HCEC 1CT (cell line): ENCODE measurements around the gene CBLC.
"Not testable (repeated sequence)": the region's sequence is repeated elsewhere in the genome, so short reads cannot be mapped to it uniquely, and the experiment has no call there.

Experiments used
- DNase-seq: peaks from one replicate; pipeline ENCODE4 v3.0.0-alpha.2; 2017

Gene CBLC

DNA sequence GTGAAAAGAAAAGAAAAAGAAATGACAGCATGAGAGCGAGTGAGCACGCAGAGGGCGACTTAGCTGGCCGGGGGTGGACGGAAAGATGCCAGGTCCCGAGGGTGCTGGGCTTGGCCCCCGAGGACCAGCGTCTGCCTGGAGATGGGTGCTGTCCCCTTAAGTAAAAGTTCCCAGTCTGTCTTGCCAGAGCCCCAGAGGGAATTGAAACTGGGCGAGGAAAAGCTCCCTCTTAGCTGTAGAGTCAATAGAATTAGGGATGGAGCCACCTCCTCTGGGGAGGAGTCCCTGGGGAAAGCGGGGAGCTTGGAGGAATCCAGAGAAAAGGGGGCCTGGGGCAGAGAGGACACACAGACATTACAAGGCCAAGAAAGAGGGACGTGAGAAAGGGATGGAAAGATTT is 44.5 kb downstream of the CBLC start:
- no peak for DNase-seq

DNA sequence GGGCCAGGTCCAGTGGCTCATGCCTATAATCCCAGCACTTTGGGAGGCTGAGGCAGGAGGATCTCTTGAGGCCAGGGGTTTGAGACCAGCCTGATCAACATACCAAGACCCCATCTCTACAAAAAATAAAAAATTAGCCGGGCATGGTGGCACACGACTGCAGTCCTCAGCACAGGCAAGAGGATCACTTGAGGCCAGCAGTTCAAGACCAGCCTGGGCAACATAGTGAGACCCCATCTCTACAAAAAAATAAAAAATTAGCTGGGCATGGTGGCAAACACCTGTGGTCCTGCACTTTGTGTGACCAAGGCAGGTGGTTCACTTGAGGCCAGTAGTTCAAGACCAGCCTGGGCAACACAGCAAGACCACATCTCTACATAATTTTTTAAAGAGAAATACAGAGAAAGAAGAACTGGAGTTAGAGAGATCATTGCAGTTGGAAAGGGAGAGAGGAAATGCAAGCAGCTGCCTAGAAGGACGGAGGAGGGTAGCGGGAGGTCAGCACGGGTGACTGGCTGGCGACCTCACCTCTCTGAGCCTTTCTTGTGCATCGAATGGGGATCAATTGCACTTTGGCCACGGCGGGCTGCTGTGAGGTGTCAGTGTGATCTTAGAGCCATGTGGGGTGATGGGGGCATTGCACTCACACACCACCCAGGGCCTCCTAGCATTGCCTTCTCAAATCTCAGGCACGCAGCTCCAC is 45.1 kb downstream of the CBLC start:
- DNase-seq: no peak

GRCh38 chr19:44823373-44823698 is 45.6 kb downstream of the CBLC start:
- DNase-seq: no peak

DNA sequence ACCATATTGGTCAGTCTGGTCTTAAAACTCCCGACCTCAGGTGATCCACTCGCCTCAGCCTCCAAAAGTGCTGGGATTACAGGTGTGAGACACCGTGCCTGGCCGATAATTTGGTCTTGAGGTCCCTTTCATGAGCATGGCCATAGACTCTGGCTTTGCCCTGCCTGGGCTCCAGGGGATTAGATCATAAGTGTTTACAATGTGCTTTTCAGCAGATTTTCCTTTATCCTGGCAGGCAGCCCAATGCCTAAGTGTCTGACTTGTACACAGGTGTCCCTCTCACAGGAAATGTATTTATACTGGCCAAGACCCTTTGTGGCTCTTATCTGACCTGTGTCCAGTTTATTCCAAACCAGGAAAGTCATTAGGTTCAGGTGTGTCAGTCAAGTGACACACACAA is 47.1 kb downstream of the CBLC start:
- no peak for DNase-seq

GRCh38 chr19:44832875-44833274 is 55.2 kb downstream of the CBLC start:
- DNase-seq: peak; percentile 57

DNA sequence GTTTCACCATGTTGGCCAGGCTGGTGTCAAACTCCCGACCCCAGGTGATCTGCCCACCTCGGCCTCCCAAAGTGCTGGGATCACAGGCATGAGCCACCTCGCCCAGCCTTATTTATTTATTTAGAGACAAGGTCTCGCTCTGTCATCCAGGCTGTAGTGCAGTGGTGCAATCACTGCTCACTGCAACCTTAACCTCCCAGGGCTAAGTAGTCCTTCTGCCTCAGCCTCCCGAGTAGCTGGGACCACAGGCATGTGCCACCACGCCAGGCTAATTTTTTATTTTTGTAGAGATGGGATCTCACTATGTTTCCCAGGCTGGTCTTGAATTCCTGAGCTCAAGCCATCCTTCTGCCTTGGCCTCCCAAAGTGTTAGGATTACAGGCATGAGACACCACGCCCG is 56.7 kb downstream of the CBLC start:
- not testable (repeated sequence) for DNase-seq

DNA sequence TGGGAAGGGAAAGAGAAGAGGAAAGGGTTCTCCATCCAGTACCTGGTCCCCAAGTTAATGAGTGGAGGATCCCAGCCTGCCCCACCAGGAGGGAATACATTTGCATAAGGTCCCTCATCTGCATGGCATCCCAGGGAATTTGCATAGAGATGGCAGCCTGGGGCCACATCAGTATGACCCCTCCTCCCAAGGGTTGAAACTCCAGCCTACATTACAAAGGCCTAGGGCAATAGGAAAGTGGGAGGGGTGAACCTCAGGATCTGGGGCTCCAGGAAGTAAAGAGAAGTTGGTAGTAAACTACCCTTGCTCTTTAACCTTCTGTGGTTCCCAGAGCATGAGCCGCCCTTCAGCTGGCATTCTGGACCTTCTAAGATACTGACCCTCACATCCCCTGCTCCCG is 61.6 kb downstream of the CBLC start:
- DNase-seq: no peak

GRCh38 chr19:44840811-44841210 is 63.1 kb downstream of the CBLC start:
- no peak for DNase-seq

DNA sequence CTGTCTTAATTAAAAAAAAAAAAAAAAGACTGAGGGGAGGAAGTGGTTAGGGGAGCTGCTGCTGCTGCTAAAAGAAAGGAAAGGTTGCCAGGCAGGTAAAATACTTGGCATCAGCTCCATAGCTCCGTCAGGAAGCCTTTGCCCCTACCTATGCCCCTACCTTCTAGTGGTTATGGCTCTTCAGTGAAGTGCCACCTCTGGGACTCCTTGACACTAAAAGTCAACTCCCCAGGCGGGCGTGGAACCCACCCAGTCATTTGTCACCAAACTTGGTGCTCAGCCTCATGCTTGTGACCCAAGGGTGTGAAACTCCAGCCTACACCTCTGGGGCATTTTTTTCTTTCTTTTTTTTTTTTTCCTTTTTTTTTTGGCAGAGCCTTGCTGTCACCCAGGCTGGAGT is 63.5 kb downstream of the CBLC start:
- DNase-seq: no peak

GRCh38 chr19:44845286-44845611 is 67.6 kb downstream of the CBLC start:
- DNase-seq: no peak

GRCh38 chr19:44845612-44846454 is 68.1 kb downstream of the CBLC start, which contains the start of gene NECTIN2:
TSS of gene NECTIN2 (plus strand) at chr19:44846297. CDS start at chr19:44846526, 229 bp downstream.
- DNase-seq: peak; percentile 95

DNA sequence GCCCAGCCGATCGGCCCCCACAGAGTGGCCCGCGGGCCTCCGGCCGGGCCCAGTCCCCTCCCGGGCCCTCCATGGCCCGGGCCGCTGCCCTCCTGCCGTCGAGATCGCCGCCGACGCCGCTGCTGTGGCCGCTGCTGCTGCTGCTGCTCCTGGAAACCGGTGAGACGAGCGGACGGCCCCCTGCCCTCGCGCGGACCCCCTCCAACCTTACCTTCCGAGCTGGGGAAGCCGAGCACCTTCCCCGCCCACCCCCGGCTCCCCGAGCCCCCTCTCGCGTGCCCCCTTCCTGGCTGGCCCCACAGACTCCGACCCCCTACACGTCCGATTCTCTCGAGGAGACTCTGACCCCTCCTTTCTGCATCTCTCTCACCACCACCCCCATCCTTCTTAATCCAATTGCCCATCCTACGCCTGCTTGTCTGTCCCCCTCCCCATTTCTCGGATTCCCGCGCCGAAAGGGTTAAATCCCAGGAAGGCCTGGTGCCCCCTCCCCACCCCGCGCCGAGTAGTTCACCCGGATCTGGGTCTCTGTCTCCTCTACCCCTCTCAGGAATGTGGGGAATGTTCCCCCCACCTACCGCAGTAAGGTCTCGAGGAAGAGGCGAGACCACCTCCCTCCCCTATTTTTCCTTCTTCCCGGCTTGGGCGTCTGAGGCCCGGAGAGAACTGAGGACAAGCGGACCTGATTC is 68.9 kb downstream of the CBLC start:
- no peak for DNase-seq

DNA sequence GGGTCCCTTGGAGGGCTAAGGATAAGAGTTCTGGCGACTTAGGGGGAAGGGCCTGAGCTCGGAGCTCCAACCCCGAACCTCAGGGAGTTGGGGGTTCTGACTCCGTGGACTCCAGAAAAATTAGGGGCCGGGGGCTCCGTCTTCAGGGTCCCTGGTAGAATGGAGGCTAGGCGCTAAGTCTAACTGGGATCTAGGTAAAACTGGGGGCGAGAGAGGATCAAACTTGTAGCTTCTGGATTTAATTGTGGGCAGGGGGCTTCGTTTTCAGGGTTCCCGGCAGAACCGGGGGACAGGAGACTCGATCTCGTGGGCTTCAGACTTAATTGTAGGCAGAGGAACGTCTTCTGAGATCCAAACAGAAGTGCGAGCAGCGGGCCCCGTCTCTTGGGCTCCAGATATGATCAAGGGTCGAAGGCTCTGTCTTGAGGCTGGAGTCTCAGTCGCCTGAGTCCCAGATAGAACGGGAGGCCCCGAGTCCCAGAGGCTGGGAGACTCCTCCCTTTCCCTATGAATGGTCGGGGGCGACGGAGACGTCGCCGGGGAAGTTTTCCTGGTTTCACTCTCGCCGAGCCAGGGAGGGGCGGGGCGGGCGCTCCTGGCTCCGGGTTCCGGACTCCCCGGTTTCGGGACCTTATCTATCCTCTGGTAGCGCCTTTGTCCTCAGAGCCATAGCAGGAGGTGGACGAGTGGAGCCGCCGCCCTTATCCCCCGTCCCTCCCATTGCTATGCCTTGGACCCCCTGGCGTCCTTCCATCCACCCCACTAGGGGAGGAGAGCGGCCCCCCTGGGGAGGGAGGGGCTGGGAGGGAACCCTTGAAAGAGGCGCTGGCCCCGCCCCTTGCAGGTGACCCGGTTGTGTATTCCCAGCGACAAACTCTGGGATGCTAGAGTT is 69.7 kb downstream of the CBLC start:
- DNase-seq: peak; percentile 22

GRCh38 chr19:44848036-44848811 is 70.5 kb downstream of the CBLC start:
- DNase-seq: peak; percentile 22

DNA sequence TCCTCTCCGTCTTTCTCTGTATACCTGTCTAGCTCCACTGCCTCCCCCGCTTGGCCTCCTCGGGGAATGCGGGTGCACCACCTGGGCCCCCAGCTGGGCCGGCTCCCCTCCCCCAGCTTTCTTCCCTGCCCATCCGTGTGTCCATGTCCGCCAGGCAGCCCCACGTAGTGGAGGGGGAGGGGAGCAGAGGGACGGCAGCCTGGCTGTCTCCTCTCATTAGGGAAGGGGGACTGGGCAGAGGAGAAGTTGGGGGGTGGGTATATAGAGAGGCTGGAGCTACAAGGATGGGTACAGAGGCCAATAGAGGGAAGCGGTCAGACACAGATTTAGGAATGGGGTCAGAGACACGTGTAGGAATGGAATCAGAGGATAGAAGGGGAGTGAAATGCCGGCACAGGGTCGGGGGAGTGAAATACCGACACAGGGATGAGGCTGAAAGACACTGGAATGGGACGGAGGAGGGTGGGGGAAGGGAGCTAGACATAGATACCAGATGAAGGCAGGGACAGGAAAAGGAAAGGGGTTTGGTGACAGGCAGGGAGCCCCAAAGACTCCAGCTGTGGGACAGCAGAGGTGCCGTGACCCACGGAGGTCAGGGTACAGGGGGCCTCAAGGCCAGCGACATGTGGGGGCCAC is 71.2 kb downstream of the CBLC start:
- no peak for DNase-seq
